HG02852 (cell line): Measurements from ENCODE around the gene RPA3.
A peak's percentile ranks its signal among the peaks of the same experiment; 100 is the strongest.

ENCODE experiments used
- ATAC-seq: cut with Tn5 transposase; IDR thresholded peaks from one replicate; pipeline ENCODE4 v1.9.1; 2021; ENCODE audit warnings: mild to moderate bottlenecking, moderate library complexity; ENCODE audit not compliant: unreplicated experiment

The RPA3 gene

DNA sequence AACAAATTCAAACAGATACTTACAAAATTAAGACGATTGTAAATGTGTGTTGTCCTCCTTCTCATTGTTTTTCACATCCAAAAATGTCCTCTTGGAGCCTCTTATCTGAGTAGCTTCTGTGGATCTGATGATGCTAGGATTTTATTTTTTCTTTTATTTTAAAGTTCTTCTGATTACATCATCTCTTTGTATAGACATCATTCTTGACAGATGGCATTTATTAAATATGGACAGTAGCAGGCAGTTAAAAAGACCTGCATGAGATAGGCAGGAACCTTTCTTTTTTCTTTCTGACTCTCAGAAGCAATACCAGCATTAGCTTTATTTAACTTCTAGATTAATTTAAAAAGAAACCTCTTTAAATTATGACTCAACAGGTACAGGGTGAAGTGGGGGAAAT is at the start of gene RPA3:
Gene RPA3 (minus strand): TSS at position 116 of the 400 bp plus-strand sequence. CDS start 78,189 bp downstream, outside the sequence.
- ATAC-seq = no peak

- no peak for ATAC-seq
Measured at GRCh38 chr7:7766671-7767070, 48.3 kb upstream of the RPA3 start.

- peak; percentile 73 for ATAC-seq
Measured at GRCh38 chr7:7765422-7765821, 47.0 kb upstream of the RPA3 start.

- no peak for ATAC-seq
Measured at GRCh38 chr7:7764520-7765396, 46.4 kb upstream of the RPA3 start.

- ATAC-seq = peak; percentile 67
Measured at GRCh38 chr7:7761974-7762779, 43.8 kb upstream of the RPA3 start.

DNA sequence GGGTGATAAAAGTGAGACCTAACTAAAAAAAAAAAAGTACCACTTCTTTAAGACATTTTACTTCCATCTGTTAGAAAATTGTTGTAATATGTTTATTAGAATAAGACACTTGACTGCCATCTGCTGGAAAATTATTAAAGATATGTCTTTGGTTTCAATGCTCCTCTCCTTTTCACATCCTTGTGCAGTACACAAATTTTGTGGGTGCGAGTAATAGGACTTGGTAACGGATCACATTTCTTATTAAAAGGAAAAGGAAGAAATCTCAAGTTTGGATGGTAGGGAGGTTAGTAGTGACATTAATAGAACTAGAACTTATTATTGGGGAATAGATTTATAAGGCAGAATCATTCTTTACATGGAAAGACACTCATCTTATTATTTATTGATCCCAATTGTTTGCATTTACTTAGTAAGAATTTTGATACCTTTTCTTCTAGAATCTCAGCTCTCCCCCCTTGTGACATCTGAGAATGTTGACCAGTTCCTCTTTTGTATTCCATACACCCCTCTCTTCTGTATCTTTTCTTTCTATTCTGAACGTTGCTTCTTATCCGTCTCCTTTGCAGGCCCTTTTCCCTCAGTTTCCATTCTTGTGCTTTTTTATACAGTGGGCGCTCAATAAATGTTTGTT is 43.0 kb upstream of the RPA3 start:
- peak; percentile 21 for ATAC-seq

GRCh38 chr7:7757576-7757975 is 39.2 kb upstream of the RPA3 start:
- no peak for ATAC-seq

GRCh38 chr7:7756577-7756976 is 38.2 kb upstream of the RPA3 start:
- no peak for ATAC-seq

DNA sequence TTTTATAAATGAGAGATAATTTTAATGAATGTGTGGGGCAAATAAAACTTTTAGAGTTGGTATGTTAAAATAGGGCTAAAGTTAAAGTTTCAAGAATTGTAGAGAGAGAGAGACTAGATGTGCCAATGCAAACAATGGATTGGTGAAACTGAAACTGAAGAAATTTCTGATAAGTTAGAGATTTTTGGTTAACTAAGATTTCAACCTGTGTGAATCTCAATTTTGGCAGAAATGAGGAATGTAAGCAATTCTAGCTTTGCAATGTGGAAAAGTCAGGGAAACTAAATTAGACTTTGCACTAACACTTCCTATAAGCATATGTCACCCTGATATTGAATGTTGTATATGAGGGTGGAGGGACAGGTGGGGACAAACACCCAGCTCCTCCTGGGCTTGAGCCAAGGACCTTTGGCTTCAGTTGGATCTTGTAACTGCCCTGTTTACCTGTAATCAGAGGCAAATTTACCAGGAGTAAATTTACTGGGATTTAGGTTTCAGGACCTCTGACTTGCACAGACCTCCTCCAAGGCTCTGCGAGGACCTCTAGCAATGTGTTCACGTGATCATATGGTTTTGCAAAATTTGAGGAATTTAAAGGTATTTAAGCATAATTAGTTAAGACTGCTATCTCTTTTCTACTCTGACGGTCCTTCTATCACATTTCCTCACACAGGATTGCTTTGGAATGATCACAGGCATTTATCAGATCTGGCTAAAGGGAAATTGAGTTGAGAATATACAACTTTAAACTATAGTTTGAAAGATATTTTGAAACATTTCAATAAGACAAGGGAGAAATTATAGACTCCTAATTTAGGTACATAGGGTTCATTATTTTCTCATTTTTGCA is 33.1 kb upstream of the RPA3 start:
- no peak for ATAC-seq

GRCh38 chr7:7750571-7751242 is 32.3 kb upstream of the RPA3 start:
- no peak for ATAC-seq

DNA sequence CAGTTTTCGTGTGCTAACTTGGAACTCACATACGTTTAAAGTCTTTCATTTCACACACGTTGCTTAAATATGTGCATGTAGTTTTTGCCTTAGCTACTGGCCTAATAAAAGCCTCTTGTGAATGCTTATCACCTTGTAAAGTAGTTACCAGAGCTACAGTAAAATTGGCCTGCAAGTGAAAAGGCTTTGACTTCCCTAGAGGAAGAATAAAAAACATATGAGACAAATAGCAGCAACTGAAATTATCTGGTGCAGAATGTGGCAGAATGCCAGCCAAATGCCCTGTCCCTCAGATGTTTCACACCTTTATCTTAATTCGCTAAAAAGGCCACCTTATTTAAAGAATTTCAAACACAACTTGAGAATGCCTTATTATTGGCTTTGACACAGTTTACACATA is 28.1 kb upstream of the RPA3 start:
- ATAC-seq = no peak

DNA sequence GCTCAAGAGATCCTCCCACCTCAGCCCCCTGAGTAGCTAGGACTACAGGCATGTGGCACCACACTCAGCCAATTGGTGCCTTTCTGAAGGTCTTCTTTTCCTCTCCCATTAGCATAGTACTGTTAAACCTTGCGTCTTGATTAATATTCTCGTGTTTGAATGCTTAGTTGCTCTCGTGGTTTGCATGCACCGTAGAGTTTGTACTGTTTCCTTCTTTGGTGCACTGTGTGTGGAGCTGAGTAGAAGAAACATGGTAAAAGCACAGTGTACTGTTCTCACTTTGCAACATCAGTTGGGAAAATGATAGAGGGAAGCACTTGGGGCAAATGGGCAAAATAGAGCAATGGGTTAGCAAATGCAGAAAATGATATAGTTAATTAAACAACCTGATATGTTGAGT is 27.6 kb upstream of the RPA3 start:
- ATAC-seq = no peak

DNA sequence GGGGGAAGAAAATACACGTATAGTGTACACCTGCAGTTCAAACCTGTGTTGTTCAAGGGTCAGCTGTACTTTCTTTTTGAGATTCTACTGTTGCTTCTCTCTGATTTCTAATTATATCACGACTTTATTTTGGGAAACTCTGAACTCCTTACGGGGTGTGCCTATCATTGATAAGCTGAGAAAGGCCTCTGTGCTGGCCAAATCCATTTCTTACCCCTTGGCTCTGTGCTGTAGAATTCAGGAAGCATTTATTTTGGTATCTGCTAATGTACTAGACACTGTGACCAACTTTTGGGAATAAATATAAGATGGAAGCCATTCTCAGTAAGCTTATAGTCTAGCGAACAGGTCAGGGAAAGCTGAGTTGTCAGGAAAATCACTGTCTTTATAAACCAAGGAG is 26.9 kb upstream of the RPA3 start:
- ATAC-seq = no peak

GRCh38 chr7:7742223-7742622 is 23.8 kb upstream of the RPA3 start:
- ATAC-seq = no peak

DNA sequence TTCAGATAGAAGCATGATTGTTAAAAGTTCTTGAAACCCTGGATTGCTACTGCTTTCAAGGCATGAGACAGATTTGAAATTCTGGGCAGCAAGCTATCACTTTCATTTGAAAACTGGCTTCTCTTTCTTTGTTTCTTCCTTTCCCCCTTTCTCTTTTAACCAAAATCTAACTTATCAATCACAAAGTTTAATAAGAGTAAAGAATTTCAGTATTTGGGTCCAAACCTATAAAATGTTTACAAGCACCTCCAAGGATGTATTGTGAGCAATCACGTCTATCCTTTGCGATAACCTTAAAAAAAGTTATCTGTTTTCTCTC is 21.6 kb upstream of the RPA3 start:
- no peak for ATAC-seq

DNA sequence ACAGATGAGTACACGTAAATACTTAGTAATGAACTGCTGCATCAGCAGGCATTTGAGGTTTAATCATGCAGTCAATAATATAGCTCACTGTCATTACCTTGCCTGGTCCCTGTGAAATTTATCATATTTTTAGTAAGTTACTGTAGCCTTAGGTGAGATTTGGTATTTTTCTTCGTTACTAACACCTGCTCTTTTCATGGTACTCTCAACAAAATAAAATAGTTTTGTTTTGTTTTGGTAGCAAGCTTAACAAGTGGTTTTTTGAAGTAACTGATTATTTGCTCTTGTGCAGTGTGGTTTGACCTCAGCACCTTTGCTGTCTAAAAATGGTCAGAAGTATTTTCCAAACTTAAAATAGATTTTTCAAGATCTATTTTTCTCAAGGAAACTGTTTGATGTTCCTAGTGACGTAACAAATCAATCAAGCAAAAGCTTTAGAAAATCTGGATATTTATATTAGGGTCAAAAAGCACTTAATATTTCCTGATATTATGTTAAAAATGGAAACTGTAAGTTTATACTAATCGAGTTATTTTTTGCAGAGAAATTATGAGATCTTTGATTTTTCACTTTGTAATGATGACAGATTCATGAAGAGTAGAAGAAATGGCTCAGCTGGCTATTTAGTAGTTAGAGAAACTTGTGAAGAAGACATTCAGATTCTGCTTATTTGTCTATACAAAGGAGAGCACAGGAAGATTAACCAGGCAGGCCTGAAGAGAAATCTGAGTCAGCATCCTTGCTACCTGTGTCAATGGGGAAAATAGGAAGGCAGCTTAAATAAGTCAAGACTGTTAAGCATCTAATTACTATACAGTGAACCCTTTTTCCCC is 21.0 kb upstream of the RPA3 start:
- no peak for ATAC-seq

- ATAC-seq = no peak
Measured at GRCh38 chr7:7738622-7739021, 20.2 kb upstream of the RPA3 start.

GRCh38 chr7:7738177-7738576 is 19.8 kb upstream of the RPA3 start:
- ATAC-seq = no peak

- ATAC-seq = no peak
Measured at GRCh38 chr7:7737674-7738073, 19.3 kb upstream of the RPA3 start.
